Globus pallidus (tissue), 1 donor: ENCODE measurements around the gene ARHGAP45.

ENCODE experiments used
- DNase-seq: peaks from one replicate; pipeline ENCODE4 v3.0.0-alpha.2; 2015; ENCODE audit warnings: low spot score

The ARHGAP45 gene

DNA sequence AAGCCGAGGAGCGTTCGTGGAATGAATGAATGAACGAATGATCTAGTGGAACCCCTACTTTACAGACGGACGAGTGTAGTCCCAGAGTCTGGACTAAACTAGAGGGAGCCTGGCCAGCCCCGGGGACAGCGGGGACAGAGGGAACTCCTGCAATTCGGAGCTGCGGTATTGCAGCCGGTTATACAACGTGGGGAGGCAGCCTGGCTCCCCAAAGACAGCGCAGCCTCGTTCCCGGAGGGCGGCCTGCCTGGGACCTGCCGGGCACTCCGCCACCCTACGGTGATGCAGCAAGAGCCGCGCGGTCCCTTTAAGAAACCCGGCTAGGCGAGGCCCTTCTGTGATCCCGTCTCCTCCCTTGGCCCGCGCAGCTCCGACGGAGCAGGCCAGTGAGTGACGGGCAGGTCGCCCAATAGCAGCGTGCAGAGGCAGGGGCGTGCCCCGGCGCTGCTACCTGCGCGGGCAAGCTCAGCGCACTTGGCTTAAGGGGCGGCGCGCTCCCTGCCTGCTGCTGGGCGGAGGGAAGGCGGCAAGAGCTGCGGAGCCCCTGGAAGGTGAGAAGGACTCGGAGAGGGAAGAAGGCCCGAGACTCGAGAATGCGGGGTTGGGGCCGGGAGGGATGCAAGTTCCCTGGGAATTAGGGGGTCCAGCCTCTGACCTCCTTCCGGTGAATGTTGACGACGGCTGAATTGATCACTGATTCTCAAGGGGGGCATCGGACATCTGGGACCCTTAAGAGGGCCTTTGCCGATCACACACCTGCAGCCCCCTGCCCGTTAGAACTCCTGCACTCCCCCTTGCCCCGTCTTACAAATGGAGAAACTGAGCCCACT, 27.1 kb upstream of the ARHGAP45 start, which contains the start of gene ABCA7:
ABCA7 (plus strand) TSS at position 462 of the 830 bp plus-strand sequence. CDS start 1,255 bp downstream, outside the sequence.
- DNase-seq, result peak; percentile 91

DNA sequence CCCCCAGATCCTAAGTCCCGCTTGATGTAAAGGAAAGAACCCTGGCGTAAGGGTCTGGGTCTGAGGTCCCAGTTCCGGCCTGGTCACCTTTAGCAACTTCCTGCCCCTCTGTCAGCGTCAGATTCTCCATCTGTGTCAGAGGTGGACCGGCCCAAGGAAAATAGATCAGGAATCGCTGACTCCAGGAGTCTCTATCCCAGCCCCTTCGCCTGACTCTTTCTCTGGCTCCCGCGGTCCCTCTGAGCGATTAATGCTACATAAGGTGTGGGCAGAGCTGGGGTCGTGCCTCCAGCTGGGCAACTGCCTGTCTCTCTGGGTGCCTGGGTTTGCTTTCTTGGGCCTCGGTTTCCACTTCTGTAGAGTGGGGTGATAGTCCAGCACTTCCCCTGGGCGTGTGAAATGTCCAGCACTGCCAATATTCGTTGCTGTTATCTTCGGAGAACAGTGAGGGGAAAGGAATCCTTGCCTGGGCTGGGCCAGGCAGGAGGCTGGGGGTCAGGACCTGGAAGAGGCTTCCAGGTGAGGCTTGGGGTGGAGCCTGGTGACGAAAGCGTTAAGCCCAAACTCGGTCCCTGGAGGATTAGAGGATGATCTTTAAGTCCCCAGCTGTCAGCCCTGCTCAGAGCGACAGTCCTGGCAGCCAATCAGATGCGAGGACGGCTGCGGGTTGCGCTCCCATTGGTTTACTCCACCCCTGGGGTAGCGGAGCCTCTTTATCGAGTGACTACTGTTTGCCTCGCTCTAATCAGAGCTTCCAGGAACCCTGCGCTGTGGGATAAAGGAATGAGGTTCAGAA, 26.3 kb upstream of the ARHGAP45 start:
- peak; percentile 87 for DNase-seq

DNA sequence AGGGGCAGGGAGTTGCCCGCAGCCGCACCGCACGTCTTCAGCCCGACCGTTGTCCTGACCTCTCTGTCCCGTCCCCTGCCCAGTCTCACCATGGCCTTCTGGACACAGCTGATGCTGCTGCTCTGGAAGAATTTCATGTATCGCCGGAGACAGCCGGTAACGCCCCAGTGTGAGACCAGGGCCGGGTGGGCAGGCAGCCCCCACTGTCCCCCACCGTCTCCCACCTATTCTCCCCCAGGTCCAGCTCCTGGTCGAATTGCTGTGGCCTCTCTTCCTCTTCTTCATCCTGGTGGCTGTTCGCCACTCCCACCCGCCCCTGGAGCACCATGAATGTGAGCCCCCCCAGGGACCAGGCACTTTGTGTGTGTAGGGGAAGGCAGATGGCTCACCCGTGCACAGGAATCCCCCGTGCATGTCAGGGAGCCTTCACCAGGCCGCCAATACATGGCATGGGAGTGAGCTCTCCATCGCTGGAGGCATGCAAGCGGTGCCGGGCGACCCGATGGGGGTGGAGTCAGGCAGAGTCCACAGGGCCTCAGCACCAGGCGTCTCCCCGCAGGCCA, 25.6 kb upstream of the ARHGAP45 start:
- DNase-seq, result no peak

DNA sequence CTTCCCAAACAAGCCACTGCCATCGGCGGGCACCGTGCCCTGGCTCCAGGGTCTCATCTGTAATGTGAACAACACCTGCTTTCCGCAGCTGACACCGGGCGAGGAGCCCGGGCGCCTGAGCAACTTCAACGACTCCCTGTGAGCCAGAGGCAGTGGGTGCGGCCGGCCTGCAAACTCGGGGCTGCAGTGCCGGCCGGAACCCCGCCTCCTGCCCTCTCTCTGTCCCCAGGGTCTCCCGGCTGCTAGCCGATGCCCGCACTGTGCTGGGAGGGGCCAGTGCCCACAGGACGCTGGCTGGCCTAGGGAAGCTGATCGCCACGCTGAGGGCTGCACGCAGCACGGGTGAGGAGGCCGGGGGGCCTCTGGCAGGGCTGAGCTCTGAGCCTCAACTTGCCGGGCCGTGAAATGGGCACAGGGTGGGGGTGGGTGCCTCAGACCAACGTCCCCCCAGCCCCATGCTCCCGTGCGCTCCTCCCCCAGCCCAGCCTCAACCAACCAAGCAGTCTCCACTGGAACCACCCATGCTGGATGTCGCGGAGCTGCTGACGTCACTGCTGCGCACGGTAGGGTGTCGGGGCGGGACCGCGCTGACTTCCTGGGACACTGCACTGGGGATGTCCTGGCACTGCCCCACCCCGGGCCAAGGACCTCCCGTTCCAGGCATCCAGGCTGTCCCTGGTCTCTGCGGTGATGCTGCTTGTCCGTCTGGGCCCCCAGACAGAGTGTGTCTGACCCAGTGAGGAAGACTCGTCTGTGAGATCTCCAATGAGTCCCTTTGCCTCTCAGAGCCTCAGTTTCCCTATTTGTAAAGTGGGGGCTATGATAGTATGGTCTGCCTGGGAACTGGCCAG, 24.9 kb upstream of the ARHGAP45 start:
- DNase-seq, result no peak

DNA sequence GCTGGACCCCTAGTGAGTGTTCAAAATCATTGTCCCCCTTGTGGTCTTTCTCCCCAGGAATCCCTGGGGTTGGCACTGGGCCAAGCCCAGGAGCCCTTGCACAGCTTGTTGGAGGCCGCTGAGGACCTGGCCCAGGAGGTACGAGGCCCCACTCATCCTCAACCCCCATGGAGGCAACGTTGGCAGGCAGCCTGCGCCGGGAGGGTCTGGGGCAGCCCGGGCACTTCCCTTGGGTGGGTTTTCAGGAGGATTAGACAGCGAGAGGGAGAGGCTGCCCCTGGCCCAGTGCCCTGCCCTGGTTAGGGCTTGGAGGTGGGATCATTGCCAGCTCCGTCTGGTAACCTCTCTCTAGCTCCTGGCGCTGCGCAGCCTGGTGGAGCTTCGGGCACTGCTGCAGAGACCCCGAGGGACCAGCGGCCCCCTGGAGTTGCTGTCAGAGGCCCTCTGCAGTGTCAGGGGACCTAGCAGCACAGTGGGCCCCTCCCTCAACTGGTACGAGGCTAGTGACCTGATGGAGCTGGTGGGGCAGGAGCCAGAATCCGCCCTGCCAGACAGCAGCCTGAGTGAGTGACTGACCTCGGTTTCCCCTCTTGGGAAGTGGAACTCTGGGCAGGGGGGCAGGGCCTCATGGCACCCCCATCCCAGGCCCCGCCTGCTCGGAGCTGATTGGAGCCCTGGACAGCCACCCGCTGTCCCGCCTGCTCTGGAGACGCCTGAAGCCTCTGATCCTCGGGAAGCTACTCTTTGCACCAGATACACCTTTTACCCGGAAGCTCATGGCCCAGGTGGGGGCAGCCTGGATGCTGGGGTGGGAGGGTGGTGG, 24.1 kb upstream of the ARHGAP45 start:
- no peak for DNase-seq

DNA sequence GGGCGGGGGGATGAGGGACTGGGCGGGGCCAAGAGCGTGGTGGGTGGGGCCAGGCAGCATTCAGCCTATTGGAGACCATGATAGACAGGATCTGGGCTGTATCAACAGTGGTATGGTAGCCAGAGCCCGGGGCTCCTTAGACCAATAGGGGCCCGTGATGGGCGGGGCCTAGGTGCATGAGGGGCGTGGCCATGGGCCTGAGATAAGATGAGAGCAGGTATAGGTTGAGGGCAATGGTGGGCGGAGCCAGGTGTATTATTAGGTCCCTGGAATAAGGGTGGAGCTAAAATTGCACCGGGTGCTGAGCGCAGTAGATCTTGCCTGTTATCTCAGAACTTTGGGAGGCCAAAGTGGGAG, 21.7 kb upstream of the ARHGAP45 start:
- no peak for DNase-seq

DNA sequence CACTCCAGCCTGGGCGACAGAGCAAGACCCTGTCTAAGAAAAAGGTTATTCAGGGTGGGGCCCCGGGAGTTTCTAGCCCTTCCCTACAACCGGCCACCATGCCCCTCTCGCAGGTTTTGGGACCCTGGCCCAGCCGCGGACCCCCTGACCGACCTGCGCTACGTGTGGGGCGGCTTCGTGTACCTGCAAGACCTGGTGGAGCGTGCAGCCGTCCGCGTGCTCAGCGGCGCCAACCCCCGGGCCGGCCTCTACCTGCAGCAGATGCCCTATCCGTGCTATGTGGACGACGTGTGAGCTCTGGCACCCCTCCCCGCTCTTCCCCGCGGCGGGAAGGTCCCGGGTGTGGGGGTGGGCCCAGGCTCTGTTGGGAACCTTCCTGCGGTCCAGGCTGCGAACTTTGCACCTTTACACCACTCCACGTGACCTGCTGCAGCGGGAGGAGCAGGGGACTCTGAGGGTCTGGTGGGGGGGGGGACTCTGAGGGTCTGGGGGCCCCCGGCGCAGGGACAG, 20.8 kb upstream of the ARHGAP45 start:
- no peak for DNase-seq

DNA sequence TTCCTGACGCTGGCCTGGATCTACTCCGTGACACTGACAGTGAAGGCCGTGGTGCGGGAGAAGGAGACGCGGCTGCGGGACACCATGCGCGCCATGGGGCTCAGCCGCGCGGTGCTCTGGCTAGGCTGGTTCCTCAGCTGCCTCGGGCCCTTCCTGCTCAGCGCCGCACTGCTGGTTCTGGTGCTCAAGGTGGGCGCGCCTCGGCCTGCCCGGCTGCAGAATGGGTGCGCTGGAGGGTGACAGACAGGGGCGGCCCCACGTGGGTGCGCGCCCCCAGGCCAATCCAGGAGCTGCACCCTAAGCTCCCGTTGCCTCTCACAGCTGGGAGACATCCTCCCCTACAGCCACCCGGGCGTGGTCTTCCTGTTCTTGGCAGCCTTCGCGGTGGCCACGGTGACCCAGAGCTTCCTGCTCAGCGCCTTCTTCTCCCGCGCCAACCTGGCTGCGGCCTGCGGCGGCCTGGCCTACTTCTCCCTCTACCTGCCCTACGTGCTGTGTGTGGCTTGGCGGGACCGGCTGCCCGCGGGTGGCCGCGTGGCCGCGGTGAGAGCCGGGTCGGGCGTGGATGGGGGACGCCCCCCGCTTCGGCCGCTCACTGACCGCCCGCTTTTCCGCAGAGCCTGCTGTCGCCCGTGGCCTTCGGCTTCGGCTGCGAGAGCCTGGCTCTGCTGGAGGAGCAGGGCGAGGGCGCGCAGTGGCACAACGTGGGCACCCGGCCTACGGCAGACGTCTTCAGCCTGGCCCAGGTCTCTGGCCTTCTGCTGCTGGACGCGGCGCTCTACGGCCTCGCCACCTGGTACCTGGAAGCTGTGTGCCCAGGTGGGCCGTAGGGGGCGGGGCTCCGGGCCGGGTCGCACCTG, 19.9 kb upstream of the ARHGAP45 start:
- no peak for DNase-seq

DNA sequence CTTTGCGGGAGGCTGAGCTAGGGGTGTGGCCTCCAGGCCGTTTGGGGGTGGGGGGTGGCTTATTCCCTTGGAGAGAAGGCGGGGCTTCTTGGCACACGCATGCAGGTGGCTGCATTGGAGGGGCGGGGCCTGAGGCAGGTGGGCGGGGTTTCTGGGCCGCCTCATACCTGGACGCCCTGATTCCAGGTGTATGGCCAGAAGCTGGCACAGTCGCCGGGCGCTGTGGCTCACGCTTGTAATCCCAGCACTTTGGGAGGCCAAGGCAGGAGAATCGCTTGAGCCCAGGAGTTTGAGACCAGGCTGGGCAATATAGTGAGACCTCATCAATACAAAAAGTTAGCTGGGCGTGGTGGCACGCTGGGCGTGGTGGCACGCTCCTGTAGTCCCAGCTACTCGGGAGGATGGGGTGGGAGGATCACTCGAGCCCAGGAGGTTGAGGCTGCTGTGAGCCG, 19.2 kb upstream of the ARHGAP45 start:
- DNase-seq, result no peak

DNA sequence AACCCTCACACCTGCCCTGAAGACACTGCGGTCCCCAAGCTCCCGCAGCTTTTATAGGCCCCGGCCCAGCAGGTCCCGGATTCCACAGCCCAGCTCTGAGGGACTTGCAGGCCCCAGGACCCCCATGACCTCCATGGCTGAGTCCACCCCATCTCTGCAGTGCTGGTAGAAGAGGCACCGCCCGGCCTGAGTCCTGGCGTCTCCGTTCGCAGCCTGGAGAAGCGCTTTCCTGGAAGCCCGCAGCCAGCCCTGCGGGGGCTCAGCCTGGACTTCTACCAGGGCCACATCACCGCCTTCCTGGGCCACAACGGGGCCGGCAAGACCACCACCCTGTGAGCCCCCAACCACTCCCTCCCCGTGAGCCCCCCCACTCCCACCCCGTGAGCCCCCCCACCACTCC, 17.9 kb upstream of the ARHGAP45 start:
- DNase-seq, result no peak

DNA sequence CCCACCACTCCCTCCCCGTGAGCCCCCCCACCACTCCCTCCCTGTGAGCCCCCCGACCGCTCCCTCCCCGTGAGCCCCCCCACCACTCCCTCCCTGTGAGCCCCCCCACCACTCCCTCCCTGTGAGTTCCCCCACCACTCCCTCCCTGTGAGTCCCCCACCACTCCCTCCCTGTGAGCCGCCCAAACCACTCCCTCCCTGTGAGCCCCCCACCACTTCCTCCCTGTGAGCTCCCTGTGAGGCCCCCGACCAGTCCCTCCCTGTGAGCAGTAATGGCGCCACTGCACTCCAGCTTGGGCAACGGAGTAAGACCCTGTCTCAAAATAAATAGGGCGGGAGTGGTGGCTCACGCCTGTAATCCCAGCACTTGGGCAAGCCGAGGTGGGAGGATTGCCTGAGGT, 17.2 kb upstream of the ARHGAP45 start:
- DNase-seq, result no peak

DNA sequence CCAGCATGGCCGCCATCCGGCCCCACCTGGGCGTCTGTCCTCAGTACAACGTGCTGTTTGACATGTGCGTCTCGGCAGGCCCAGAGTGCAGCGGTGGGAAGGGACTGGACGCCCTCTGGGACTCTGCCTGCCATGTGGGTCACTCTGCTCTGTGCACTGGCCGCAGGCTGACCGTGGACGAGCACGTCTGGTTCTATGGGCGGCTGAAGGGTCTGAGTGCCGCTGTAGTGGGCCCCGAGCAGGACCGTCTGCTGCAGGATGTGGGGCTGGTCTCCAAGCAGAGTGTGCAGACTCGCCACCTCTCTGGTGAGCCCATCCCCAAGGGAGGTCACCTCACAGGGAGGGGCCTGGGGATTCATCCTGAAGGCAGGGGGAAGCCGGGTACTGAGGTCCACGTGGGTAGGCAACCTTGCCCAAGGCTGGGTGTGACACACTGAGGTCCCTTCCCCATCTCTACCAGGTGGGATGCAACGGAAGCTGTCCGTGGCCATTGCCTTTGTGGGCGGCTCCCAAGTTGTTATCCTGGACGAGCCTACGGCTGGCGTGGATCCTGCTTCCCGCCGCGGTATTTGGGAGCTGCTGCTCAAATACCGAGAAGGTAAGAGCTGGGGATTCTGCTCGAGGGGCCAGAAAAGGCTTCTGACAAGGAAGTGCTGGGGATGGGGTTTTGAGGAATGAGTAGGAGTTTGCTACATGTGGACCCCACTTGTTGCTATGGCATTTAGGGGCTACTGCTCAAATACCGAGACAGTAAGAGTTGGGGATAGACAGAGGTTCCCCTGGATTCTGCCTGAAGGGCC, 15.8 kb upstream of the ARHGAP45 start:
- no peak for DNase-seq

DNA sequence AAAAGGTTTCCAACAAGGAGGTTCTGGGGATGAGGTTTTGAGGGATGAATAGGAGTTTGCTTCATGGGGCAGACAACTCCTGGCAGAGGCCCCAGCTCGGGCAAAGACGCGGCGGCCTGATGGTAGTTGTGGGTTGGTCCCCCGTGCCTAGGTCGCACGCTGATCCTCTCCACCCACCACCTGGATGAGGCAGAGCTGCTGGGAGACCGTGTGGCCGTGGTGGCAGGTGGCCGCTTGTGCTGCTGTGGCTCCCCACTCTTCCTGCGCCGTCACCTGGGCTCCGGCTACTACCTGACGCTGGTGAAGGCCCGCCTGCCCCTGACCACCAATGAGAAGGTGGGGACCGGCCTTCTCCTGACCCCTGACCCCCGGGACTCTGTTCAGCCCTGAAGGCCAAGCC, 15.2 kb upstream of the ARHGAP45 start:
- DNase-seq, result no peak

DNA sequence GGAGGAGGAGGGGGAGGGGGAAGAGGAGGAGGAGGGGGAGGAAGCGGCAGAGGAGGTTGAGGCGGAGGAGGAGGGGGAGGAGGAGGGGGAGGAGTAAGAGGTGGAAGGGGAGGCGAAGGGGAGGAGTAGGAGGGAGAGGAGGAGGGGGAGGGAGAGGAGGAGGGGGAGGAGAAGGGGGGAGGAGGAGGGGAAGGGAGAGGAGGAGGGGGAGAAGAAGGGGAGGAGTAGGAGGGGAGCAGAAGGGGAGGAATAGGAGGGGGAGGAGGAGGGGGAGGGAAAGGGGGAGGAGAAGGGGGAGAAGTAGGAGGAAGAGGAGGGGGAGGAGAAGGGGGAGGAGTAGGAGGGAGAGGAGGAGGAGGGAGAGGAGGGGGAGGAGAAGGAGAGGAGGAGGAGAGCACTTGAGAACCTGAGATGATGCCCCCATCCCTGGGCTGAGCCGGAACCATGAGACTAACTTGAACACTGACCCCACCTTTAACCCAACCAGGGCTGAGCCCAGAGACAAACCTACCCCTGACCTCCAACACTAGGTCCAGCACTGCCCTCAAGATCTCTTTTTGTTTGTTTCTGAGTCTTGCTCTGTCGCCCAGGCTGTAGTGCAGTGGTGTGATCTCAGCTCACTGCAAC, 14.5 kb upstream of the ARHGAP45 start:
- no peak for DNase-seq

DNA sequence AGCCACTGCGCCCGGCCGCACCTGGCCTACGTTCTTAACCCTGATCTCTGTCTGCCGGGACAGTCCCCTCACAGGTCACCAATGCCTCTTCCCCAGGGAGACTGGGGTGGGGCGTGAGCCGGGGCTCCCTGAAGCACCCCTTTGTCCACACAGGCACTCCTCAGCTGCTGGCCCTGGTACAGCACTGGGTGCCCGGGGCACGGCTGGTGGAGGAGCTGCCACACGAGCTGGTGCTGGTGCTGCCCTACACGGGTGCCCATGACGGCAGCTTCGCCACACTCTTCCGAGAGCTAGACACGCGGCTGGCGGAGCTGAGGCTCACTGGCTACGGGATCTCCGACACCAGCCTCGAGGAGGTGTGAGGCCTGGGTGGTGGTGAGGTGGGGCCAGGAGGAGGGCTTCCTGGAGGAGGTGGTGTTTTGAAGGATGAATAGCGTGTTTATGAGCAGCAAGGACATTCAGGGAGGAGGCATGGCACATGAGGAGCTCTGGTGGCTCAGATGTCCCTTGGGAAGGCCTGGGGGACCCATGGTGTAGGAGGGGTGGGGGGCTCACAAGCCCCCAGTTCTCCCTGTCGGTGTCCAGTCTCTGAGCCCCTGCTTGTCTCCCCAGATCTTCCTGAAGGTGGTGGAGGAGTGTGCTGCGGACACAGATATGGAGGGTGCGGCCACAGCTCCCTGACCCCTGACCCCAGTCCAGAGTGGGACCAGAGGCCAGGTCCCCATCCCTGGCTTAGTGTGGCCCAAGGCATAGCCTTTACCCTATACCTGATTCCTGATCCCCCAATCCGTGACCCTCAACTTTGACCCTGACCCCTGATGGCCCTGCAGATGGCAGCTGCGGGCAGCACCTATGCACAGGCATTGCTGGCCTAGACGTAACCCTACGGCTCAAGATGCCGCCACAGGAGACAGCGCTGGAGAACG, 13.5 kb upstream of the ARHGAP45 start:
- no peak for DNase-seq

DNA sequence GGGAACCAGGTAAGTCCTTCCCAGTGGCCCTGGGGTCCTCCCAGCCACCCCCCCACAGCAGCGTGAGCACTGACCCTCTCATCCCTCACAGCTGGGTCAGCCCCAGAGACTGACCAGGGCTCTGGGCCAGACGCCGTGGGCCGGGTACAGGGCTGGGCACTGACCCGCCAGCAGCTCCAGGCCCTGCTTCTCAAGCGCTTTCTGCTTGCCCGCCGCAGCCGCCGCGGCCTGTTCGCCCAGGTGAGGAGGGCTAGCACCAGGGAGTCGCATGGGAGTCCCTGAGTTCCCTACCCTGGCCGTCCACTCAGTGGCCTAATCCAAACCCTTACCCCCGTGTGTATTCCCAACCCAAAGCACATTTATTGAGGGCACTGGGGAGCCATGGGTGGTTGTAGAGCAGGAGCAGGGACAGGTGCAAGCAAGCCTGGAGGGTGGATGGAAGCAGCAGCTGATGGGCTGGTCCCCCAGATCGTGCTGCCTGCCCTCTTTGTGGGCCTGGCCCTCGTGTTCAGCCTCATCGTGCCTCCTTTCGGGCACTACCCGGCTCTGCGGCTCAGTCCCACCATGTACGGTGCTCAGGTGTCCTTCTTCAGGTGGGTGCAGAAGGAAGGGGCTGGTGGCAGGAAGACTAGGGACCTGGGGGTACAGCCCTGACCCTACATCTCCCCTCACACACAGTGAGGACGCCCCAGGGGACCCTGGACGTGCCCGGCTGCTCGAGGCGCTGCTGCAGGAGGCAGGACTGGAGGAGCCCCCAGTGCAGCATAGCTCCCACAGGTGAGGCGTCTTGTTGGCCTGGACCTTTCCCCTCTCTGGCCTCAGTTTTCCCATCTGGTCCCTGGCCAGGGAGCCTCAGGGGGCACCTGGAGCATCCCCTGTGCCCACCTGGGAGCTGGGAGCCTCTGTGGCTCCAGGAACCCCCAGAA, 12.6 kb upstream of the ARHGAP45 start:
- no peak for DNase-seq
